ENCODE measurements around the gene USP33.
"Not testable (repeated sequence)": the region's sequence is repeated elsewhere in the genome, so short reads cannot be mapped to it uniquely, and the experiment has no call there.

USP33 gene

GRCh38 chr1:77652268-77652667 lies 107.4 kb downstream of the USP33 start:
- no peak overlapping the region for H3K27ac ChIP-seq (replicated peaks)
- no peak for DNase-seq (ENCODE audit: low read depth in 1 of 2, low spot score in 1 of 2)
- no peak overlapping the region for H3K4me3 ChIP-seq (replicated peaks; ENCODE audit: insufficient read depth, low read length)
- TF ChIP-seq CTCF (IDR thresholded peaks at IDR 0.05; ENCODE audit: insufficient read depth, low read length) (no peak), REST (IDR thresholded peaks at IDR 0.05; ENCODE audit: insufficient replicate concordance, low read depth) (no peak), SPI1 (IDR thresholded peaks at IDR 0.05; ENCODE audit: borderline replicate concordance, low read depth) (no peak), POLR2AphosphoS5 (IDR thresholded peaks at IDR 0.05; ENCODE audit: low read depth) (no peak), GABPA (IDR thresholded peaks at IDR 0.05; ENCODE audit: low read depth) (no peak)
- H3K27me3 ChIP-seq (ENCODE audit: insufficient read depth, poor library complexity, severe bottlenecking) = no peaks in the 10 kb centered on the region

GRCh38 chr1:77649127-77649526 lies 110.5 kb downstream of the USP33 start:
- TF ChIP-seq CTCF (IDR thresholded peaks at IDR 0.05; ENCODE audit: insufficient read depth, low read length) (no peak), SPI1 (IDR thresholded peaks at IDR 0.05; ENCODE audit: borderline replicate concordance, low read depth) (no peak), POLR2AphosphoS5 (IDR thresholded peaks at IDR 0.05; ENCODE audit: low read depth) (no peak), REST (IDR thresholded peaks at IDR 0.05; ENCODE audit: insufficient replicate concordance, low read depth) (no peak), GABPA (IDR thresholded peaks at IDR 0.05; ENCODE audit: low read depth) (no peak)
- Histone ChIP-seq H3K27ac (replicated peaks) (no peak overlapping the region), H3K27me3 (ENCODE audit: insufficient read depth, poor library complexity, severe bottlenecking) (no peaks in the 10 kb centered on the region), H3K4me3 (replicated peaks; ENCODE audit: insufficient read depth, low read length) (no peak overlapping the region)
- DNase-seq (ENCODE audit: low read depth in 1 of 2, low spot score in 1 of 2) = no peak

GRCh38 chr1:77646224-77646623 lies 113.4 kb downstream of the USP33 start:
- DNase-seq (ENCODE audit: low read depth in 1 of 2, low spot score in 1 of 2); H3K27me3 ChIP-seq (ENCODE audit: insufficient read depth, poor library complexity, severe bottlenecking); H3K4me3 ChIP-seq (replicated peaks; ENCODE audit: insufficient read depth, low read length); H3K27ac ChIP-seq (replicated peaks): not testable (repeated sequence)

Measured in HL-60 (cell line).